Activated CD4-positive, alpha-beta T cell treated with anti-CD3 and anti-CD28 coated beads for 4 hours (primary cell): ENCODE data around the gene CAMTA1.

Source experiments
- DNase-seq, 2 donors: peaks; one replicate each; pipeline ENCODE4 v3.0.0-alpha.2; 2020

The CAMTA1 gene

GRCh38 chr1:7558921-7559869, 773.9 kb downstream of the CAMTA1 start:
- DNase-seq, result no peak

DNA sequence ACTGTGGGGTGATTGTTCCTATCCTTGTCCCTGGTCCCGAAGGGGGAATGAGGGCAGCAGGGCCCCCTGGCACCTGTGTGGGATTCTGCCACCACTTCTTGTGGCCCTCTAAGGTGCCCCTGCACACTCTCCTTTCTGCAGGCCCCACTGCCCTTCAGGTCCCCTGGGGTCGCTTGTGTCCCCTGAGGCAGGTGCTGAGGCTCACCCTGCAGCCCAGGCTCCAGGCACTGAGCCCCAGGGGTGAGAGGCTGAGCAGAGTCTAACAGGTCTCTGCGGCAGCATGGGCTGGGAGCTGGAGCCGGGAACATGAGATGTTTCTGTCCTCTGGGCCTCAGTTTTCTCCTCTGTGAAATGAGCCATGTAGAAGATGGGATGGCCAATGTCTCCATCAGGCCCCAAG, 774.9 kb downstream of the CAMTA1 start:
- DNase-seq, result no peak

- no peak for DNase-seq
These were observed 775.4 kb downstream of the CAMTA1 start for GRCh38 chr1:7560601-7561181.

DNA sequence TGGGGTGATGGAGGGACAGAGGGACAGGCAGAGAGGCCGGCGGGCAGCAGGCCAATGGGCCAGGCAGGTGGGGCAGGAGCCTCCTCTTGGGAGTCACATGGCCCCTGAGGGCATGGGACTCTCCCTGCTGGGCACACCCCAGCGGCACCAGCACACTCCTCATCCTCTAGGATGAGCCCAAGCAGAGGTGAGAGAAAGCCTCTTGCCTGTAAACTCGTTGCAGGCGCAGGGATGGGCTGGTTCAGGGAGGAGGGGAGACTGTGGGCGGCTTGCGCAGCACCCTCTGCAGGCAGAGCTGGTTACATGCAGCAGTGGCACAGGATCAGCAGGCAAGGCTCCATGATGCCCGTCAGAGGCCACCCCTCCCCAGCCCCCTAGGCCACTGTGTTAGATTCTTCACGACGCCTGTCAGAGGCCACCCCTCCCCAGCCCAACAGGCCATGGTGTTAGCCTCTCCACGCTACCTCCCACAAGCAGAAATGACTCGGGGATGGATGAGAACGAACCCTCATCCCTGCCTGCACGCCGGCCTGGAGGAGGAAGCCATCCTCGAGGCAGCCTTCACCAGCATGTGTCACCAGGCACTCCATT, 776.2 kb downstream of the CAMTA1 start:
- no peak for DNase-seq

DNA sequence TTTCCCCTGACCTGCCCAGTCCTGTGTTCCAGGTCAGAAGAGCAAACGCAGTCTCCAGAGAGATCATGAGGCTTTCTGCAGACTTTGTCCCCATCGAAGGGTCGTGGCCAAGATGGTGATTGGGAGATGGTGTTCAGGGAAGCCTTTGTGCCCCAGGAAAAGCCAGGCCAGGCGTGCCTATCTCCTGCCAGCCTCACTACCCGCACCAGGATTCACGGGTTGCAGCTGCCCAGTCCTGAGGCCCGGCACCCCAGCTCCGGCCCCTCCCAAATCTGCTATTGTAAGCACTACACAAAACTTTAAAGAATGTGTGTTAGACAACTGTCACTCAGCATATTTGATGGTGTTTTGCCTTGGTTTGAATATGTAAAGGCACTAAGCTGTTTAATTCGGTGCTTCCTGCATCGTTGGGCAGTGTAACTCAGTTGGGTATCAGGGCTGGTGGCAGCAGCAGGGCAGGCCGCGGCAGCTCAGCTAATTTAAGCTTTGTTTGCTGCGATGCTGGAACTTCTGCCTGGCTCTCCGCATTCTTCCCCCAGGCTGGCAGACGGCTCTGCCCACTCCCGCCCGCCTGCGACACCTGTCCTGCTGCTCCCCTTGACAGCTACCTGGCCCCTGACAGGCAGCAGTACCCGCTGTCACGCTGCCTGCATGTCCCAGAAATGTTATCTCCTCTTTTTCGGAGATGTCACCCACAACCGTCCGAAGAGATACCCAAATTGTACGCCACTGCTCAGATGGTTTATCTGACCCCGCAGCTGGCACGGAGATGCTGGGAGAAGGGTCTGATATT, 776.9 kb downstream of the CAMTA1 start:
- DNase-seq, result no peak

GRCh38 chr1:7562729-7563605, 777.7 kb downstream of the CAMTA1 start:
- DNase-seq, result no peak

GRCh38 chr1:7564137-7564536, 778.9 kb downstream of the CAMTA1 start:
- no peak for DNase-seq

- no peak for DNase-seq
These were observed 780.0 kb downstream of the CAMTA1 start for GRCh38 chr1:7565099-7565750.

DNA sequence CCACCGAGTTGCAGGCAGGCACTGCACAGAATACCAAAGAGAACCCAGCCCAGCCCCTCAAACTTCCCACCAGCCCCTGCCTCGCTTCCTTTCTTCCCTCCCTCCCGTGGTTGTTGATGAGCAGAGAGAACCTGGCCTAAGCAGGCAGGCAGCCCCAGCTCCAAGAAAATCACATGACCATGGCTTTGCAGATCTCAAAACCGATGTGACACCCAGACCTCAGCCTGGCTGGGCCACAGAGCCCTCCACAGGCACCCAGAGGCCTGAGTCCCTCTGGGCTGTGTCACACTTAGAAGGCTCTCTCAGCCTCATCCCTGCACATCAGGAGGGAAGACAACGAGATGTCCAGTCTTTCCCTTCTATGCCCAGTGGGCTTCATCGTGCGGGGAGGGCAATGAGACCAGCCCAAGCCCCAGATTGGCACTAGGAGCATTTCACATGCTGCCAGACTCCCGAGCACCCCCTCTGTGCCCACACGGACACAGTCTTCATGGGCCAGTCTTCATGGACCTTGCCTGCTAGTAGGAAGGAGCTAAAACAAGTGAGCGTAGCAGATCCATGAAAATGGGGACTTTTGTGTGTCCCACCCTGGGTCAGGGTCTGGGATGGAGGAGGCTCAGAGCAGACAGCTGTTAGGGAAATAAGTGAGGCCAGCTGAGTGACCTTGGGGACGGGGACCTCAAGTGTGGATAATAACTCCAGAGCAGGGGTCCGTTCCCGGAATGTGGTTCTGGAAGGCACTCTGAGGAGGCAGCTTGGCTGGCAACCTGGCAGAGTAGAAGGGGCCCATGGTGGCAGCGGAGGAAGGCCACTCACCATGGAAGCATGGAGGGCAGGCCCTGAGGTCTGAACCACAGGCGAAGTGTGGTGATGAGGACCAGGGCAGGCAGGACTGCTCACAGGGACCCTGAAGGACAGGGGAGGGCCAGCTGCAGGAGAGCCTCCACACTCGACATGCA, 781.4 kb downstream of the CAMTA1 start:
- DNase-seq, result no peak

DNA sequence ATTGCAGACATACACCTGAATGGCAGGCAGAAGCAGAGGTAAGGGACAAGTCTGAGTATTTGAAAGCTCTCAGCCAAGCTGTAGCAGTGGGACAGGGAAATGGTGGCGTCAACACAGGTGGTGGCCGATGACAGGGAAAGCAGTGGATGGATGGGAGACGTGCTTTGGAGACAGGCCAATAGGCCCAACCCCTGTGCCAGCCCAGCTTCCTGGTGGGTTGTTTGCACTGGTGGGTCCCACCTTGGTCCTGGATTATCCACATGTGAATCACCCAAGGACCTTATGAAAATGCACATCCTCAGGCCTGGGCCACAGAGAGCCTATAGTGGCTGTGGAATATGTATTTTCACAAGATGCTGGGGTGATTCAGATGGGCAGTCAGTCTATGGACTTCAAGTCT, 782.1 kb downstream of the CAMTA1 start:
- DNase-seq, result no peak

DNA sequence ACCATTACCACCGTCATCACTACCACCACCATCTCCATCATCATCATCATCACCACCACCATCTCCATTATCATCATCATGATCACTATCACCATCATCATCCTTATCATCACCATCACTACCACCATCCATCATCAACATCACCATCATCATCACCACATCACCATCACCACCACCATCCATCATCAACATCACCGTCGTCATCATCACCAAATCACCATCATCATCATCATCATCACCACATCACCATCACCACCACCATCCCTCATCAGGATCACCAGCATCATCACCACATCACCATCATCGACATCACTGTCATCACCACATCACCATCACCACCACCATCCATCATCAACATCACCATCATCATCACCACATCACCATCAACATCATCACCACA, 782.8 kb downstream of the CAMTA1 start:
- DNase-seq, result no peak

DNA sequence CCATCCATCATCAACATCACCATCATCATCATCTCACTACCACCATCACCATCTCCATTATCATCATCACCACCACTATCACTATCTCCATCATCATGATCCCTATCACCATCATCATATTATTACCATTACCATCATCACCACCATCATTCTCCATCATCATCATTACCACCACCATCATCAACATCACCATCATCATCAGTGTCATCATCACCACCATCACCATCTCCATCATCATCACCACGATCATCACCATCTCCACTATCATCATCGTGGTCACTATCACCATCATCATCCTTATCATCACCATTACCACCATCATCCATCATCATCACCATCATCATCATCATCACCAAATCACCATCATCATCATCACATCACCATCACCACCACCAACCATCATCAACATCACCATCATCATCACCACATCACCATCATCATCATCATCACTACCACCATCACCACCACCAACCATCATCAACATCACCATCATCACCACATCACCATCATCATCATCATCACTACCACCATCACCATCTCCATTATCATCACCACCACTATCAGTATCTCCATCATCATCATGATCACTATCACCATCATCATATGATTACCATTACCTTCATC, 783.8 kb downstream of the CAMTA1 start:
- no peak for DNase-seq

GRCh38 chr1:7570311-7570710, 785.1 kb downstream of the CAMTA1 start:
- DNase-seq, result no peak

- DNase-seq, result no peak
These were observed 787.4 kb downstream of the CAMTA1 start for GRCh38 chr1:7572654-7573152.

DNA sequence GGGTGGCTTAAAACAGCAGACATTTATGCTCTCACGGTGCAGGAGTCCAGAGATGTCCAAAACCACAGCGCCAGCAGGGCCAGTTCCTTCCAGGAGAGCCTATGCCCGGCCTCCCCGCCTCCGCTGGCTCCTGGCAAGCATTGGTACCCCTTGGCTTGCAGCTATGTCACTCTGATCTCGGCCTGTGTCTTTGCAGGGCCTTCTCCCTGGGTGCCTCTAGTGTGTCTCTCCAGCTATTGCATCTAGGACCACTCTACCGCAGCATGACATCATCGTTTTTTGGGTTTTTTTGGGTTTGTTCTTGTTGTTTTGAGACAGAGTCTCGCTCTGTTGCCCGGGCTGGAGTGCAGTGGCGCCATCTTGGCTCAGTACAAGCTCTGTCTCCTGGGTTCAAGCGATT, 788.2 kb downstream of the CAMTA1 start:
- no peak for DNase-seq

GRCh38 chr1:7574121-7575040, 789.1 kb downstream of the CAMTA1 start:
- DNase-seq, result no peak

DNA sequence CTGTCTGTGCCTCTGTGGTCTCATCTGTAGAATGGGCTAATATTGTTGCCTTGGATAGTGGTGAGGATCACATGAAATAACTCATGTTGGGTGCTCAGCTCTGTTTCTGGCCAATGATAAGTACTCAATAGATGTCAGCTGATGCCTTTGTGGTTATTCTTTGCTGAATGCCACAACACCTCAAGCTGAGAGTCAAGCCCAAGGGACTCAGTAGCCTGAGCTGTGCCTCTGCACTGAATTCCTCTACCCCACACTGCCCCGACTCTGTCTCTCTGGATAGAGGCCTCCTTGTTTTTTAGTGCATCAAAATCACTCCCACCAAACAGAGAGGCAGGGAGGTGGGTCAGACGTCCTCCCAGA, 789.8 kb downstream of the CAMTA1 start:
- no peak for DNase-seq

- no peak for DNase-seq
These were observed 791.8 kb downstream of the CAMTA1 start for GRCh38 chr1:7576946-7577657.
